GM12878 (cell line): ENCODE results near the gene NECAB3.

Experiments
- CTCF ChIP-seq, 3 experiments: IDR thresholded peaks in 2 of 3; conservative IDR thresholded peaks in 1 of 3; 2 replicates each; pipeline ENCODE4 v1.5.1; 2011; ENCODE audit warnings: low read depth in 3 of 3, low read length in 3 of 3, mild to moderate bottlenecking in 3 of 3, control low read depth in 2 of 3, moderate library complexity in 2 of 3, inconsistent platforms in 1 of 3, mixed read lengths in 1 of 3; ENCODE audit not compliant: control insufficient read depth in 2 of 3, insufficient read depth in 1 of 3; ENCODE audit errors: extremely low read depth in 1 of 3
- SREBF2 ChIP-seq: IDR thresholded peaks from 2 replicates; pipeline ENCODE4 v1.6.1; 2012; ENCODE audit warnings: mild to moderate bottlenecking, low read length

GRCh38 chr20:33681288-33681687, 7.1 kb upstream of the NECAB3 start:
- TF ChIP-seq CTCF (IDR thresholded peaks at IDR 0.05 in 2 of 3, conservative IDR thresholded peaks at IDR 0.05 in 1 of 3; ENCODE audit: control insufficient read depth in 2 of 3, extremely low read depth in 1 of 3, insufficient read depth in 1 of 3, low read depth in 3 of 3, low read length in 3 of 3) = no peak
- no peak for TF ChIP-seq SREBF2
